GM21717 (cell line): ENCODE data around the gene NPPB.

Source experiments
- ATAC-seq: cut with Tn5 transposase; IDR thresholded peaks from one replicate; pipeline ENCODE4 v1.9.1; 2021; ENCODE audit warnings: mild to moderate bottlenecking, moderate library complexity; ENCODE audit not compliant: unreplicated experiment

The NPPB gene

DNA sequence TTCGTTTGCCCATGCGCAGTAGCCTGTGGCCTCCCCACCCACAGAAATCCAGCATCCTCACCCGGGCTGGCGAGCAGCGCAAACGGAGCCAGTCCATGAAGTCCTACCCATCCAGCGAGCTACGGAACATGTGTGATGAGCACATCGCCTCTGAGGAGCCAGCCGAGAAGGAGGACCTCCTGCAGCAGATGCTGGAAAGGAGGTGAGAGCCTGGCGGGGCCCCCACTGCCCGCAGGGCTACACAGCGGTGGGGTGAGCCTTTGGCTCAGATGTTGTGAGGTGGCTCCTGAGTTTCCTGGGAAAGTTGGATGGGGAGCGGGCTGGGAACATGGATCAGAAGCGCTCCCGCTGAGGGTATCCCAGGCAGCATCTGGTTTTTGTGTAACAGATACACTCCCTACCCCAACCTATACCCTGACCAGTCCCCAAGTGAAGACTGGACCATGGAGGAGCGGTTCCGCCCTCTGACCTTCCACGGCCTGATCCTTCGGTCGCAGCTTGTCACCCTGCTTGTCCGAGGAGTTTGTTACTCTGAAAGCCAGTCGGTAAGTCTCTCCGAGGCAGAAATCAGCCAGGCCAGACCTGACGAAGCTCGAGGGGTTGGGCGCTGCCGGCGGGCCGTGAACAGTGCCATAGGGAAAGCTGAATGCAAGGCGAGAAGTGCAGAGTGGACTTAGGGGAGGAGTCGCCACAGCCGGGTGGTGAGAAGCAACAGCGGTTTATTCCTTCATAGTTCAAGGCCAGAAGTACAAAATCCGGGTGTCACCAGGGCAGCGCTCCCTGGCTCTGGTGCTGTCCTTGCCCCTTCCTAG lies 21.6 kb downstream of the NPPB start:
- ATAC-seq = no peak

DNA sequence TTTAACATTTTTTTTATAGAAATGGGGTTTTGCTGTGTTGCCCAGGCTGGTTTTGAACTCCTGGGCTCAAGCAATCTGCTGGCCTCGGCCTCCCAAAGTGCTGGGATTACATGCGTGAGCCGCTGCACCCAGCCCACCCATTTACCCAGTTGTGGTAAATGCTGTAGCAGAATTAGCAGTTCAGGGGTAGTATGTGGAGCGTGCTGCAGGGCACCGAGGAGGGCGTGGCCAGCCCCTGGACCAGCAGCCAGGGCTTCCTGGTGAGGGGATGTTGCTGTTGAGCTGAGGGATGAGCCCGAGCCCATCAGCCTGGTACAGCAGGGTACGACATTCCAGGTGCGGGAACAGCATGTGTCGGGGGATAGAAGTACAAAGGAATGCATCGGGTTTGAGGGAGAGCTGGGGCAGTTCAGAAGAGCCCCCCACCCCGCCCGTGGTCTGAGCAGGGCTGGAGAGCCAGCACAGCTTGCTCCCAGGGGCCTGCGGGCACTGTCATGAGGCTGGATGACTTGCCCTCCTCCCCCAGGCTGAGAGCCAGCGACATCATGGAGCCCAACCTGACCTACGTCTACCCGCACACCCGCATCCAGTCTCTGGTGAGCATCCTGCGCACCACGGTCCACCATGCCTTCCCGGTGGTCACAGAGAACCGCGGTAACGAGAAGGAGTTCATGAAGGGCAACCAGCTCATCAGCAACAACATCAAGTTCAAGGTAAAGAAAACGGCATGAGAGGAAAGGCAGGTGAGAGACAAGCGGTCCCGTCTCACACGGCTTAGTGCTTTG lies 23.1 kb downstream of the NPPB start:
- ATAC-seq = no peak

DNA sequence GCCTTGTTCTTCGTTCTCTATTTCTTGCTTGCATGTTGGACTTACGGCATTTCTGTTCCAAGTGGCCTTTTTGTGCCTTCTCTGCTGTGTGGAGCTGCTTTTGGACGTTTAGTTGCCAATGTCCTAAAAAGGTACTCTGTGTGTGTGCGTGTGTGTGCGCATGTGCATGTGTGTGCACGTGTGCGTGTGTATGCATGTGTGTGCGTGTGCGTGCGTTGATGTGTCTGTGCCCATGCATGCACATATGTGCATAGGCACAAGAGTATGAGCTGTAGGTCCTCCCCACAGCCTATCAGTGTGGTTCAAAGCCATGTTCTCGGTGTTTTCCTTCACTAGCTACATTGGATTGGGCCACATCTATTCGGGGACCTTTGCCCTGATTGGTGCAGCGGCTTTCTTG lies 24.8 kb downstream of the NPPB start:
- ATAC-seq = no peak

DNA sequence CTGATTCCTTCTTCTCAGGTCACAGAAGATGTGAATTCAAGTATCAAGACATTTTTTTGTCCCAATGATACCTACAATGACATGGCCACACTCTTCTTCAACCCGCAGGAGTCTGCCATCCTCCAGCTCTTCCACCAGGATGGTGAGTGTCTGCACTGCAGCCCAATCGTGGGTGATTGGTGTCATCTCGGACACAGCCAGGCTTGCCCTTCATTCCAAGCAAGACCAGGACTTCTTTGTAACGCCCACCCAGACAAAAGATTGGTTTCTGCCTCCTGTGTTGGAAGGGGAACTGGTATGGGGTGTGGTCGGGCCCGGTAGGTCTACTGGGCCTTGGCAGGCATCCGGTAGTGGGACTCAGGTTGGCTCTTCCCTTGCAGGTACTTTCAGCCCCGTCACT lies 25.2 kb downstream of the NPPB start:
- ATAC-seq = no peak

DNA sequence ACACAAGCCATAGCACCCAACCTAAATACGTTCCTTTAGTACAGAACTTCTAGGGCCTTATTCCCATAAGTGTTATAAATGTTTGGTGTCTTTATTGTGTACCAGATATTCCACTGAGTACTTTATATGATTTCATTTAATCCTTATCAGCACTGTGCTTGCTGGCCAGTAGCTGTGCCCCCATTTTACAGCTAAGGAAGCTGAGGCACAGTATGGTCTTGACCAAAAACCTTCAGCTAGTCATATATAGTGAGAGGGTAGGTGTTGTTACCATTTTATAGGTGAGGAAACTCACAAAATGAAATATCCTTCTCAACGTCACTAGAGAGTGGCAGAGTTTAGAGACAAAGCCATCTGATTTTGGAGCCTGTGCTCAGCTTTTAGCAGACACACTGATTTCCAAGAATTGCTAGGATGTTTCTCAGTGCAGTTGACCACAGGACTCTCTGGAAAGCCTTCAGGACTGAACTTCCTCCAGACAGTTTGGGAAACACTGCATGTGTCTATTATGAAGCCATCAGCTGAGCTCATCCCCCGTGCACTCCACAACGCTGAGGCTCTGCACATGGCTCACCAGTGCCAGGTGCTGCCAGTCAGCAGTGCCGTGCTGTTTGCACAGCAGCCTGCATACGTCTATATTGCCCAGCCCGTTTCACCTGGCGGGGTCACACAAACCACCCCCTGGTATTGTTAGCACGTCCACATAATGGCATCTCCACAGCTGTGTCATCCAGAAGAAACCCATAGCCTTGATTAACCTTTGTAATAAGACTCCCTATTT lies 26.6 kb downstream of the NPPB start:
- no peak for ATAC-seq

DNA sequence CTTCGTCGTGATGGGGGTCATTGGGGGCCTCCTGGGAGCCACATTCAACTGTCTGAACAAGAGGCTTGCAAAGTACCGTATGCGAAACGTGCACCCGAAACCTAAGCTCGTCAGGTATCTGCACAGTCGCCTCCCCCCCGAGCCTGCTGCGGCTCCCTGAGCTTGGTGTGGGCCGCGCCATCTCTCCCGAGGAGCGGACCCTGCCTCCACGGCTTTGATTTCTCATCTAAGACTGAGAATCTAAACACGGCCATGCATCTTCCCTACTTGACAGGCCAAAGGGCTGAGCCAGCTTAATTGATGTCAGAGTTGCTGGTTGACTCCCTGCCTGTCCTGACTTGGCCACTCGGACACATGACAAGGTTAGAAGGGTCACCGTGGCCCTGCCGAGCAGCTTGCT lies 30.2 kb downstream of the NPPB start:
- ATAC-seq = no peak

DNA sequence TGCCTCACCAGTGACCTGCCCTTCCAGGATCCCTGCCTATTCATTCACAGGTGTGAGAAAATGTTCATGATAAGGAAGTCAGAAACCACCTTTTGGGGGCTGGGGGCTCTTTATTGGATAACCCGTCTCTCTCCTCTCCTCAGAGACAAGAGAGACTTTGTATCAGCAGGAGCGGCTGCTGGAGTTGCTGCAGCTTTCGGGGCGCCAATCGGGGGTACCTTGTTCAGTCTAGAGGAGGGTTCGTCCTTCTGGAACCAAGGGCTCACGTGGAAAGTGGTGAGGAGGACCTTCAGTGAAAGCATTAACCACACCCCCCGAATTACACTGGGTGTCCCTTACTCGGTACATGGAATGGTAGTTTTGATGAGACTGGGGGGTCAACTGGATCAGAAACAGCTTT lies 31.8 kb downstream of the NPPB start:
- no peak for ATAC-seq

DNA sequence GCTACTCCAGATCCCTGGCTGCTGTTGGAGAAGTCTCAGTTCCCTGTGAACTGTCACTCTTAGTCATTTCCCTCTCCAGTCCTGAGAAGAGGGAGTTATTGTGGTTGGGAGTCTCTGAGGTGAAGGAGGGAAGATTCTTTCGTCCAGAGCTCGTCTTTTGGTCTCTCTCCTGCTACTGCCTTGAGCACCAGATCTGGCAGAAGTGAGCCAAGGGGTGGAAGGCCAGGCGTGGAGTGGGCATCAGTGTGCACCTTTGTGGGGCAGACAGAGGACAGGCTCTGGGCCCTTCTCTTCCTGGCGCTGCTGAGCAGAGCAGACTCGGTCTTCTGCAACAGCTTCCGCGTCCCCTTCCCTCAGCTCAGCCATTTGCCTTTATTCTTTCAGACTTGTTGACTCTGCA lies 33.6 kb downstream of the NPPB start:
- no peak for ATAC-seq

DNA sequence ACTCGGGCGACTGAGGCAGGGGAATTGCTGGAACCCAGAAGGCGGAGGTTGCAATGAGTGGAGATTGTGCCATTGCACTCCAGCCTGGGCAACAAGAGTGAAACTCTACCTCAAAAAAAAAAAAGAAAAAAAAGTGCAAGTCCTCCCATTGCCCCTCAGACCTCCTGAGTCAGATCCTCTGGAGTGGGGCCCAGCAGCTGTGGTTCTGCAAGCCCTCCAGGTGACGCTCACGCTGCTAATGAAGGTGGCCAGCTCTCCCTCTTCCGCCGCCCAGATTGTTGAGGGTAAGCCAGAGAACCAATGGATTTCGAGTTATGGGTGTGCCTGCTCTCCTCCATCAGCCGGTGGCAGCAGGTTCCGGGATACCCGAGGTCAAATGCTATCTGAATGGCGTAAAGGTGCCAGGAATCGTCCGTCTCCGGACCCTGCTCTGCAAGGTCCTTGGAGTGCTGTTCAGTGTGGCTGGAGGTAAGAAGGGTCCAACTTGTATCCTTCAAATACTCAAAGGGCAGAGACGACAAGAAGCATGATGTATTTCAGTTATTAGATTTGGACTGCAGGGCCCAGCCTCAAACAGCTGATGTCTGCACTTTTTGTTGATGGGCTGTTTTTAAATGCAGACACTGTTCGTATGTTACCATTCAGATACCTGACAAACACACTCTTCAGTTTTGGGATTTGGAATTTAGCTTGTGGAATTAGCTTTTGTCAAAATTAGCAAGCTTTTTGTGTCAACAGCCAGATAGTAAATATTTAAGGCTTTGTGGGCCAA lies 35.2 kb downstream of the NPPB start:
- no peak for ATAC-seq

DNA sequence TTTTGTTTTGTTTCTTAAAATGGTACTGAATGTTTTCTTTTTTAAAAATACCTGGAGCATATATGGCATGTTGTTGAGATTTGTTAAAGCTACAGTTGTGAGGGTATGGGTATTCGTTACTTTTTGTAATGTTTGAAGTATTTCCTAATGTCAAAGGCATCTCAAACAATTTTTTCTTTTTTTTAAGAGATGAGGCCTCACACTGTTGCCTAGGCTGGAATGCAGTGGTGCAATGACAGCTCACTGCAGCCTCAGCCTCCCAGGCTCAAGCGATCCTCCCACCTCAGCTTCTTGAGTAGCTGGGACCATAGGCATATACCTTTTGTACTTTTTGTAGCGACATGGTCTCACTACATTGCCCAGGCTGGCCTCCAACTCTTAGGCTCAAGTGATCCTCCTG lies 36.7 kb downstream of the NPPB start:
- no peak for ATAC-seq

DNA sequence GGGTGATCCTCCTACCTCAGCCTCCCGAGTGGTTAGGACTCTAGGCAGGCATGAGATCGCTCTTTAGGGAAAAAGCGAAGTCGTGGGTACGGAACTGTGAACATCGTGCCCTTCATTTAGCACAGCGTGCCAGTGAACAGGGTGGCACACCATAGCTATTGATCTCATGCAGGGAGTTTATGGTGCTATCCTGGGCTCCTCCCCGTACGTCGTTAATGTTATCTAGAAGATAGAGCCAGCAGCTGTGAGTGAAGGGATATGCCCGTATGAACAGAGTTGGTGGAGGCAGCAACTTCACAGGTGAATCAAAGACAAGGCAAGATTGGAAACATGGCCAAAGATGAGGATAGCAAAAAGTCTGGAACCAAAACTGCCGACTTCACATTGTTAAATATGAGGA lies 41.6 kb downstream of the NPPB start:
- no peak for ATAC-seq

DNA sequence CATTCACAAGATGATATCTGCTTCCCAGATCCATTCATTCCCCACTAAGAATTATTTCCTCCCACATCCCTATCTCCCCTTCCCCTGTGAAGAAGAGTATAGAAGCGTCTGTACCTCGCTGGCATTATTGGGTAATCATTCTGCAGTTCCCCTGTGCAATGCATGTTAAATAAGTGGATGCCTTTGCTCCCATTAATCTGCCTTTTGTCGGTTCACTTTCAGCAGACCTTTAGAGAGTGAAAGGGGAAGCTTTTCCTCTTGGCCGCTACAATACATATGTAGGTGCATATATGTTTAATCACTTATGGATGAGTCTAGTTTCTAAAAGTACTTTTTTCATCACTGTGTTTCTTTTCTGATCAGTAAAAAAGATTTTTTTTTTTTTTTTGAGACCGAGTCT lies 45.7 kb downstream of the NPPB start:
- ATAC-seq = no peak
